Mononuclear cell (primary cell): ENCODE results near the gene ARHGDIG. TPM values are rescaled to one million over a fixed set of nuclear protein-coding genes. Genes with fewer than 3 reads are reported as not detected.
"Not testable (repeated sequence)": the region's sequence is repeated elsewhere in the genome, so short reads cannot be mapped to it uniquely, and the experiment has no call there.

Source experiments
- H3K27me3 ChIP-seq: 2 replicates; pipeline ENCODE4 v1.6.0; 2011; ENCODE audit warnings: low read length, control low read depth; ENCODE audit not compliant: insufficient read depth
- H3K4me1 ChIP-seq: 2 replicates; pipeline ENCODE4 v1.5.1; 2011; ENCODE audit warnings: mild to moderate bottlenecking, low read length, control low read depth; ENCODE audit not compliant: insufficient read depth
- H3K4me3 ChIP-seq: 2 replicates; pipeline ENCODE4 v1.5.1; 2011; ENCODE audit warnings: mild to moderate bottlenecking, low read length, moderate library complexity
- H3K9me3 ChIP-seq: 2 replicates; pipeline ENCODE4 v1.5.1; 2011; ENCODE audit warnings: low read depth, mild to moderate bottlenecking, control low read depth, low read length
- total RNA-seq: library from RNA; depleted of rRNA; stranded (reverse); fragments of >200 nt; gene quantifications from one replicate; pipeline ENCODE4 v1.2.3, GENCODE V29; 2012

ARHGDIG gene
- total RNA-seq, 1 donor = not detected

GRCh38 chr16:259226-259625, 21.2 kb upstream of the ARHGDIG start:
- Histone ChIP-seq H3K4me3 (no peak overlapping the region), H3K9me3 (no peaks in the 10 kb centered on the region), H3K27me3 (no peaks in the 10 kb centered on the region), H3K4me1 (peaks cover 3% of the 10 kb centered on the region)

GRCh38 chr16:259814-260253, 20.6 kb upstream of the ARHGDIG start:
- Histone ChIP-seq H3K4me1 (no peaks in the 10 kb centered on the region), H3K9me3 (no peaks in the 10 kb centered on the region), H3K4me3 (no peak overlapping the region), H3K27me3 (no peaks in the 10 kb centered on the region)

GRCh38 chr16:260326-260725, 20.1 kb upstream of the ARHGDIG start:
- H3K9me3 ChIP-seq = no peaks in the 10 kb centered on the region
- H3K4me1 ChIP-seq = no peaks in the 10 kb centered on the region
- no peak overlapping the region for H3K4me3 ChIP-seq
- H3K27me3 ChIP-seq = no peaks in the 10 kb centered on the region

GRCh38 chr16:261031-261691, 19.2 kb upstream of the ARHGDIG start:
- Histone ChIP-seq H3K4me1 (no peaks in the 10 kb centered on the region), H3K9me3 (no peaks in the 10 kb centered on the region), H3K4me3 (no peak overlapping the region), H3K27me3 (no peaks in the 10 kb centered on the region)

GRCh38 chr16:262121-262745, 18.2 kb upstream of the ARHGDIG start:
- H3K27me3 ChIP-seq = no peaks in the 10 kb centered on the region
- H3K4me1 ChIP-seq = no peaks in the 10 kb centered on the region
- no peak overlapping the region for H3K4me3 ChIP-seq
- no peaks in the 10 kb centered on the region for H3K9me3 ChIP-seq

- Histone ChIP-seq H3K27me3 (no peaks in the 10 kb centered on the region), H3K4me1 (no peaks in the 10 kb centered on the region), H3K9me3 (no peaks in the 10 kb centered on the region), H3K4me3 (no peak overlapping the region)
Observed at GRCh38 chr16:263182-263774, 17.1 kb upstream of the ARHGDIG start.

GRCh38 chr16:263944-264343, 16.4 kb upstream of the ARHGDIG start:
- Histone ChIP-seq H3K27me3 (no peaks in the 10 kb centered on the region), H3K4me3 (no peak overlapping the region)

GRCh38 chr16:264440-264951, 15.9 kb upstream of the ARHGDIG start:
- Histone ChIP-seq H3K4me3 (no peak overlapping the region), H3K4me1 (no peaks in the 10 kb centered on the region), H3K9me3 (no peaks in the 10 kb centered on the region), H3K27me3 (no peaks in the 10 kb centered on the region)

More at GRCh38 chr16:263944-264343, 16.4 kb upstream of the ARHGDIG start:
- H3K4me1 ChIP-seq = no peaks in the 10 kb centered on the region
- no peaks in the 10 kb centered on the region for H3K9me3 ChIP-seq

GRCh38 chr16:265002-265529, 15.3 kb upstream of the ARHGDIG start:
- H3K4me1 ChIP-seq = no peaks in the 10 kb centered on the region
- no peak overlapping the region for H3K4me3 ChIP-seq
- no peaks in the 10 kb centered on the region for H3K27me3 ChIP-seq
- H3K9me3 ChIP-seq = no peaks in the 10 kb centered on the region

- no peak overlapping the region for H3K4me3 ChIP-seq
- H3K9me3 ChIP-seq = no peaks in the 10 kb centered on the region
Observed at GRCh38 chr16:265711-266110, 14.7 kb upstream of the ARHGDIG start.

GRCh38 chr16:266258-267164, 13.9 kb upstream of the ARHGDIG start:
- Histone ChIP-seq H3K4me1 (no peaks in the 10 kb centered on the region), H3K9me3 (no peaks in the 10 kb centered on the region), H3K4me3 (no peak overlapping the region), H3K27me3 (no peaks in the 10 kb centered on the region)

More at GRCh38 chr16:265711-266110, 14.7 kb upstream of the ARHGDIG start:
- Histone ChIP-seq H3K4me1 (no peaks in the 10 kb centered on the region), H3K27me3 (no peaks in the 10 kb centered on the region)

- not testable (repeated sequence) for H3K4me1 ChIP-seq, H3K27me3 ChIP-seq, H3K4me3 ChIP-seq, H3K9me3 ChIP-seq
Observed at GRCh38 chr16:267562-267961, 12.8 kb upstream of the ARHGDIG start.

GRCh38 chr16:268141-269053, 12.0 kb upstream of the ARHGDIG start:
- H3K27me3 ChIP-seq = no peaks in the 10 kb centered on the region
- no peaks in the 10 kb centered on the region for H3K4me1 ChIP-seq
- H3K9me3 ChIP-seq = no peaks in the 10 kb centered on the region
- no peak overlapping the region for H3K4me3 ChIP-seq
